Gastrocnemius medialis (tissue), 4 donors: ENCODE data around the gene TSPAN14. TPM values are rescaled to one million over a fixed set of nuclear protein-coding genes. Genes with fewer than 3 reads are reported as not detected.
"Not testable (repeated sequence)": the region's sequence is repeated elsewhere in the genome, so short reads cannot be mapped to it uniquely, and the experiment has no call there.

Experiments used
- ATAC-seq, 2 donors: fragments of 150-250 bp; one replicate each; pipeline ENCODE4 v1.9.1; 2016
- DNase-seq, 2 donors: peaks; one replicate each; pipeline ENCODE4 v3.0.0-alpha.2; 2019
- H3K27ac ChIP-seq, 4 donors: fragments of 200-600 bp; sonication (generic); 1 replicate in 1 of 4; 2 replicates in 3 of 4; pipeline ENCODE4 v1.5.1; 2016 to 2018; ENCODE audit warnings: mild to moderate bottlenecking in 2 of 4, moderate library complexity in 1 of 4
- H3K27me3 ChIP-seq, 3 donors: fragments of 200-600 bp; sonication (generic) in 2 of 3; 1 replicate in 1 of 3; 2 replicates in 2 of 3; pipeline versions ENCODE4 v1.5.1 to v1.6.0; 2016 to 2019; ENCODE audit warnings: mild to moderate bottlenecking in 1 of 3, moderate library complexity in 1 of 3
- H3K36me3 ChIP-seq, 2 donors: fragments of 200-600 bp; sonication (generic) in 1 of 2; one replicate each; pipeline ENCODE4 v1.5.1; 2017 to 2018
- H3K4me1 ChIP-seq, 2 donors: fragments of 200-600 bp; sonication (generic) in 1 of 2; one replicate each; pipeline ENCODE4 v1.5.1; 2016 to 2017; ENCODE audit warnings: mild to moderate bottlenecking in 2 of 2
- H3K4me3 ChIP-seq, 4 donors: fragments of 200-600 bp; sonication (generic) in 3 of 4; 1 replicate in 1 of 4; 2 replicates in 3 of 4; pipeline ENCODE4 v1.5.1; 2016 to 2019; ENCODE audit warnings: mild to moderate bottlenecking in 2 of 4
- H3K9me3 ChIP-seq, 3 donors: fragments of 200-600 bp; sonication (generic) in 2 of 3; 1 replicate in 1 of 3; 2 replicates in 2 of 3; pipeline ENCODE4 v1.5.1; 2016 to 2019
- CTCF ChIP-seq, 5 experiments: fragments of 450-650 bp in 3 of 5; fragments of 200-600 bp in 2 of 5; sonication (generic) in 2 of 5; IDR thresholded peaks in 4 of 5; conservative IDR thresholded peaks in 1 of 5; 1 replicate in 4 of 5; 2 replicates in 1 of 5; pipeline ENCODE4 v1.5.1; 2016 to 2019; ENCODE audit warnings: antibody characterized with exemption in 5 of 5, mild to moderate bottlenecking in 3 of 5, moderate library complexity in 3 of 5
- POLR2A ChIP-seq, 2 donors: fragments of 450-650 bp; IDR thresholded peaks; one replicate each; pipeline ENCODE4 v1.6.1; 2017; ENCODE audit warnings: antibody characterized with exemption in 2 of 2, mild to moderate bottlenecking in 2 of 2, moderate library complexity in 2 of 2
- in situ Hi-C, 4 donors: fragments of 200-750 bp; cut with MboI; loops; one replicate each; pipeline versions ENCODE4 v1.15.0 to v1.8.0; 2017; ENCODE audit warnings: low sequenced_read_pairs in 4 of 4
- intact Hi-C: fragments of 100-400 bp; cut with DNase I; formaldehyde crosslinking; loops from one replicate; pipeline ENCODE4 v1.15.1; 2023; ENCODE audit warnings: low total_unique reads
- total RNA-seq, 4 donors: library from RNA; depleted of rRNA; stranded (reverse); fragments of >200 nt; gene quantifications; one replicate each; pipeline versions ENCODE4 v1.1.0 to v1.2.3, GENCODE V29; 2016

TSPAN14 gene
- total RNA-seq, 4 donors from 2014 or later = 22.6 to 29.3 (median 26.9) TPM

GRCh38 chr10:80542652-80543318 lies 88.7 kb downstream of the TSPAN14 start:
- H3K4me1 ChIP-seq = no peaks in the 10 kb centered on the region
- in situ Hi-C loops (no loop called here), intact Hi-C loops (no loop called here)
- H3K4me3 ChIP-seq = no peak overlapping the region
- ATAC-seq (no peak), DNase-seq (no peak)
- no peaks in the 10 kb centered on the region for H3K9me3 ChIP-seq
- H3K27ac ChIP-seq = peak overlapping the region in 1 of 4 donors; percentile 66
- peaks cover 0 to 4% (median 0%) of the 10 kb centered on the region in 3 donors for H3K27me3 ChIP-seq
- TF ChIP-seq POLR2A (IDR thresholded peaks at IDR 0.05) = no peak
- no peak for TF ChIP-seq CTCF (IDR thresholded peaks at IDR 0.05 in 4 of 5, conservative IDR thresholded peaks at IDR 0.05 in 1 of 5)
- no peaks in the 10 kb centered on the region for H3K36me3 ChIP-seq

DNA sequence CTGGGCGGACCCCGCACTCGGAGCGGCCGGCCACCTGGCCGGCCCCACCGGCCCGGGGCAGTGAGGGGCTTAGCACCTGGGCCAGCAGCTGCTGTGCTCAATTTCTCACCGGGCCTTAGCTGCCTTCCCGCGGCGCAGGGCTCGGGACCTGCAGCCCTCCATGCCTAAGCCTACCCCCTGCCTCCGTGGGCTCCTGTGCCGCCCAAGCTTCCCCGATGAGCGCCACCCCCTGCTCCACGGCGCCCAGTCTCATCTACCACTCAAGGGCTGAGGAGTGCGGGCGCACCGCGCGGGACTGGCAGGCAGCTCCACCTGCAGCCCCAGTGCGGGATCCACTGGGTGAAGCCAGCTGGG lies 89.2 kb downstream of the TSPAN14 start:
- H3K4me3 ChIP-seq, H3K4me1 ChIP-seq, H3K36me3 ChIP-seq, H3K27ac ChIP-seq, intact Hi-C loops, DNase-seq, in situ Hi-C loops, H3K27me3 ChIP-seq, ATAC-seq, H3K9me3 ChIP-seq: not testable (repeated sequence)

DNA sequence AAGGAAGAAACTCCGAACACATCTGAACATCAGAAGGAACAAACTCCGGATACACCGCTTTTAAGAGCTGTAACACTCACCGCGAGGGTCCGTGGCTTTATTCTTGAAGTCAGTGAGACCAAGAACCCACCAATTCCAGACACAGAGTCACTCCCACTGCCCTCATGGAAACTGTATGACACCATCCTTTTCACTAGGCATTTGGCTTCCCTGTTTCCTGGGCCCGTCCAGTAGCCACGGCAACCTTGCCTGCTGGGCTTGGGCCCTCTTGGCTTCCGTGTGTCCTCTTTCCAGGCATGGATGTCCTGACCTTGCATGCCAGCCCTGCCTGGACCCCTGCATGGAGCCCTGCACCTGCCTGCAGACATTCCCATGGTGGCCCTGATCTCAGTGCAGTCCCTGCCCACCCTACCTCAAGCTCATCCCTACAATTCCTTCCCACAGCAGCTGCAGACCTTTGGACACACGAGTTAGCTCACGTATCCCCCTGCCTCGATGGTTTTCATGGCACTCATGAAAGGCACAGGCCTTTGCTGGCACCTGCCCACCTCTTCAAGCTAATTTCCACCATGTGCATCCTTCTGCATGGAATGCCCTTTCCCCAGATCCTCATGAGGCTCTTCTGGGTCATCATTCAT lies 90.3 kb downstream of the TSPAN14 start:
- Histone ChIP-seq H3K4me1 (no peaks in the 10 kb centered on the region), H3K27ac (no peak overlapping the region), H3K36me3 (no peaks in the 10 kb centered on the region), H3K9me3 (no peaks in the 10 kb centered on the region), H3K27me3 (peaks cover 0 to 4% (median 0%) of the 10 kb centered on the region in 3 donors), H3K4me3 (no peak overlapping the region)
- DNase-seq (no peak), ATAC-seq (no peak)
- intact Hi-C loops = no loop called here
- no peak for TF ChIP-seq POLR2A (IDR thresholded peaks at IDR 0.05)
- no peak for TF ChIP-seq CTCF (IDR thresholded peaks at IDR 0.05 in 4 of 5, conservative IDR thresholded peaks at IDR 0.05 in 1 of 5)
- in situ Hi-C loops = no loop called here

DNA sequence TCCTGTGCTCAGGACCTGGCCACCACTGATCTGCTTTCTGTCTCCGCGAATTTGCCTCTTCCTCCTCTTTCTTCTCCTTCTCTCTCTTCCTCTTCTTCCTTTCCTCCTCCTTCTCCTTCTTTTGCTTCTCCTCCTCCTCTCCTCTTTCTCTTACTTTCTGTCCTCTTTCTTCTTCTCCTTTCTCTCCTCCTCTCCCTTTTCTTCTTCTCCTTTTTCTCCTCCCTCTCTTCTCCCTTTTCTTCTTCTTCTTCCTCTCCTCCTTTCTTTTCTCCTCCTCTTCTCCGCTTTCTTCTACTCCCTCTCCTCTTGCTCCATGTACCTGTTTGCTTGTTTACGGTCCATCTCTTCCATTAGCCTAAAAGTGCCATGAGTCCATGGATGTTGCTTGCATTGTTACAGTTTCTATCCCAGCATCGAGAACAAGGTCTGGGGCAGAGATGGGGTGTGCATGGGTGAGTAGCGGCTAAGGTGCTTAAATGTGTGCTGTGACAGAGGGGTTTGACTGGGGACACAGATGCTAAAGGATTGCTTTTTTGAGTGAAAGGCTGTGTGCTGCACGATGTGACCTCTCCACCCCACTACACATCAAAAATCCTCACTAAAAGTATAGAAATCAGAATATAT lies 91.3 kb downstream of the TSPAN14 start:
- no peak overlapping the region for H3K4me3 ChIP-seq
- H3K27ac ChIP-seq = no peak overlapping the region
- ATAC-seq = no peak
- no peaks in the 10 kb centered on the region for H3K4me1 ChIP-seq
- H3K27me3 ChIP-seq = peaks cover 0 to 4% (median 0%) of the 10 kb centered on the region in 3 donors
- no peak for DNase-seq
- TF ChIP-seq POLR2A (IDR thresholded peaks at IDR 0.05) (no peak), CTCF (IDR thresholded peaks at IDR 0.05 in 4 of 5, conservative IDR thresholded peaks at IDR 0.05 in 1 of 5) (no peak)
- in situ Hi-C loops (no loop called here), intact Hi-C loops (no loop called here)
- no peaks in the 10 kb centered on the region for H3K9me3 ChIP-seq
- H3K36me3 ChIP-seq = no peaks in the 10 kb centered on the region

- intact Hi-C loops = no loop called here
- Histone ChIP-seq H3K9me3 (no peaks in the 10 kb centered on the region), H3K36me3 (no peaks in the 10 kb centered on the region), H3K27ac (peak overlapping the region in 3 of 4 donors; percentile 1 to 49 (median 46)), H3K4me3 (no peak overlapping the region), H3K27me3 (peaks cover 0 to 4% (median 0%) of the 10 kb centered on the region in 3 donors), H3K4me1 (no peaks in the 10 kb centered on the region)
- no peak for TF ChIP-seq CTCF (IDR thresholded peaks at IDR 0.05 in 4 of 5, conservative IDR thresholded peaks at IDR 0.05 in 1 of 5)
- no peak for TF ChIP-seq POLR2A (IDR thresholded peaks at IDR 0.05)
- in situ Hi-C loops = no loop called here
- DNase-seq (no peak), ATAC-seq (peak; percentile 46 to 54)
These were observed 98.1 kb downstream of the TSPAN14 start for GRCh38 chr10:80552151-80552646.
